ENCODE measurements around the gene HBG2. TPM values are rescaled to one million over a fixed set of nuclear protein-coding genes. Genes with fewer than 3 reads are reported as not detected.
A peak's percentile ranks its signal among the peaks of the same experiment; 100 is the strongest.

The HBG2 gene
- total and polyA plus RNA-seq, 9 of the 15 experiments (the other 6 are each of a cell fraction or from before 2014, with no cell fraction given) = 1,626 to 58,619 (median 10,515) TPM

DNA sequence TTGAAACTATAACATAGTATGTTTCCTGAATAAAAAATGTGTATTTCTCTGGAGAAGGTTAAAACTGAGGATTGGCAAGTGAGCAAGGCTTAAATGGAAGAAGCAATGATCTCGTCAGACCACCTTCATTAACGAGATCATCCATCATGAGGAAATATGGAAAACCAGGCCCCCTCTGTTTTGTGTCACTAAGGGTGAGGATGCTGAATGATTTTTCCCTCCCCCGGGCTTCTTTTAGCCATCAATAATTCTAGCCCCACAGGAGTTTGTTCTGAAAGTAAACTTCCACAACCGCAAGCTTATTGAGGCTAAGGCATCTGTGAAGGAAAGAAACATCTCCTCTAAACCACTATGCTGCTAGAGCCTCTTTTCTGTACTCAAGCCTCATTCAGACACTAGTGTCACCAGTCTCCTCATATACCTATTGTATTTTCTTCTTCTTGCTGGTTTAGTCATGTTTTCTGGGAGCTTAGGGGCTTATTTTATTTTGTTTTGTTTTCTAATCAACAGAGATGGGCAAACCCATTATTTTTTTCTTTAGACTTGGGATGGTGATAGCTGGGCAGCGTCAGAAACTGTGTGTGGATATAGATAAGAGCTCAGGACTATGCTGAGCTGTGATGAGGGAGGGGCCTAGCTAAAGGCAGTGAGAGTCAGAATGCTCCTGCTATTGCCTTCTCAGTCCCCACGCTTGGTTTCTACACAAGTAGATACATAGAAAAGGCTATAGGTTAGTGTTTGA is 21.0 kb upstream of the HBG2 start (continued):
- TF ChIP-seq ZNF644 (tag; IDR thresholded peaks at IDR 0.05; ENCODE audit: low read depth) (peak; percentile 29; the same call in 1 of the 2 replicates), ZNF324 (CRISPR knock-in tag; IDR thresholded peaks at IDR 0.05) (no peak), ZFPM2 (CRISPR knock-in tag; IDR thresholded peaks at IDR 0.05) (no peak), PCBP1 (IDR thresholded peaks at IDR 0.05; ENCODE audit: low read depth, low read length, poor library complexity, severe bottlenecking) (no peak), HNRNPL (IDR thresholded peaks at IDR 0.05; ENCODE audit: low read depth, low read length) (no peak), KAT7 (CRISPR knock-in tag; IDR thresholded peaks at IDR 0.05; ENCODE audit: borderline replicate concordance) (no peak), SIRT6 (IDR thresholded peaks at IDR 0.05; ENCODE audit: low read depth, low read length) (no peak), SIN3B (IDR thresholded peaks at IDR 0.05; ENCODE audit: low read depth) (no peak), U2AF2 (optimal IDR thresholded peaks at IDR 0.05; ENCODE audit: low read depth, low read length) (no peak), IRF2 (CRISPR knock-in tag; IDR thresholded peaks at IDR 0.05) (no peak), PCBP2 (IDR thresholded peaks at IDR 0.05; ENCODE audit: low read depth, low read length, poor library complexity, severe bottlenecking) (no peak)
- TF ChIP-seq, protein P1, sequence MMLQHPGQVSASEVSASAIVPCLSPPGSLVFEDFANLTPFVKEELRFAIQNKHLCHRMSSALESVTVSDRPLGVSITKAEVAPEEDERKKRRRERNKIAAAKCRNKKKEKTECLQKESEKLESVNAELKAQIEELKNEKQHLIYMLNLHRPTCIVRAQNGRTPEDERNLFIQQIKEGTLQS (IDR thresholded peaks at IDR 0.05) = peak; percentile 56; the same call in 1 of the 2 replicates
- TF ChIP-seq, protein P1 (CRISPR knock-in tag; conservative IDR thresholded peaks at IDR 0.05) = 0 out of 2 replicates have a peak, but pooled peaks have one; percentile 39
- TF ChIP-seq, protein P2, sequence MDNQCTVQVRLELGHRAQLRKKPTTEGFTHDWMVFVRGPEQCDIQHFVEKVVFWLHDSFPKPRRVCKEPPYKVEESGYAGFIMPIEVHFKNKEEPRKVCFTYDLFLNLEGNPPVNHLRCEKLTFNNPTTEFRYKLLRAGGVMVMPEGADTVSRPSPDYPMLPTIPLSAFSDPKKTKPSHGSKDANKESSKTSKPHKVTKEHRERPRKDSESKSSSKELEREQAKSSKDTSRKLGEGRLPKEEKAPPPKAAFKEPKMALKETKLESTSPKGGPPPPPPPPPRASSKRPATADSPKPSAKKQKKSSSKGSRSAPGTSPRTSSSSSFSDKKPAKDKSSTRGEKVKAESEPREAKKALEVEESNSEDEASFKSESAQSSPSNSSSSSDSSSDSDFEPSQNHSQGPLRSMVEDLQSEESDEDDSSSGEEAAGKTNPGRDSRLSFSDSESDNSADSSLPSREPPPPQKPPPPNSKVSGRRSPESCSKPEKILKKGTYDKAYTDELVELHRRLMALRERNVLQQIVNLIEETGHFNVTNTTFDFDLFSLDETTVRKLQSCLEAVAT (IDR thresholded peaks at IDR 0.05) = peak; percentile 5 to 88; a peak in 3 of 4 replicates
- TF ChIP-seq, protein P3, sequence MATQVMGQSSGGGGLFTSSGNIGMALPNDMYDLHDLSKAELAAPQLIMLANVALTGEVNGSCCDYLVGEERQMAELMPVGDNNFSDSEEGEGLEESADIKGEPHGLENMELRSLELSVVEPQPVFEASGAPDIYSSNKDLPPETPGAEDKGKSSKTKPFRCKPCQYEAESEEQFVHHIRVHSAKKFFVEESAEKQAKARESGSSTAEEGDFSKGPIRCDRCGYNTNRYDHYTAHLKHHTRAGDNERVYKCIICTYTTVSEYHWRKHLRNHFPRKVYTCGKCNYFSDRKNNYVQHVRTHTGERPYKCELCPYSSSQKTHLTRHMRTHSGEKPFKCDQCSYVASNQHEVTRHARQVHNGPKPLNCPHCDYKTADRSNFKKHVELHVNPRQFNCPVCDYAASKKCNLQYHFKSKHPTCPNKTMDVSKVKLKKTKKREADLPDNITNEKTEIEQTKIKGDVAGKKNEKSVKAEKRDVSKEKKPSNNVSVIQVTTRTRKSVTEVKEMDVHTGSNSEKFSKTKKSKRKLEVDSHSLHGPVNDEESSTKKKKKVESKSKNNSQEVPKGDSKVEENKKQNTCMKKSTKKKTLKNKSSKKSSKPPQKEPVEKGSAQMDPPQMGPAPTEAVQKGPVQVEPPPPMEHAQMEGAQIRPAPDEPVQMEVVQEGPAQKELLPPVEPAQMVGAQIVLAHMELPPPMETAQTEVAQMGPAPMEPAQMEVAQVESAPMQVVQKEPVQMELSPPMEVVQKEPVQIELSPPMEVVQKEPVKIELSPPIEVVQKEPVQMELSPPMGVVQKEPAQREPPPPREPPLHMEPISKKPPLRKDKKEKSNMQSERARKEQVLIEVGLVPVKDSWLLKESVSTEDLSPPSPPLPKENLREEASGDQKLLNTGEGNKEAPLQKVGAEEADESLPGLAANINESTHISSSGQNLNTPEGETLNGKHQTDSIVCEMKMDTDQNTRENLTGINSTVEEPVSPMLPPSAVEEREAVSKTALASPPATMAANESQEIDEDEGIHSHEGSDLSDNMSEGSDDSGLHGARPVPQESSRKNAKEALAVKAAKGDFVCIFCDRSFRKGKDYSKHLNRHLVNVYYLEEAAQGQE (IDR thresholded peaks at IDR 0.05; ENCODE audit: borderline replicate concordance) = peak; percentile 34; the same call in 1 of the 2 replicates
- TF ChIP-seq, protein P3 (CRISPR knock-in tag; IDR thresholded peaks at IDR 0.05; ENCODE audit: low read depth) = no peak
